H1 (cell line): ENCODE results near the gene BARX2. TPM values are rescaled to one million over a fixed set of nuclear protein-coding genes. Genes with fewer than 3 reads are reported as not detected.

Source experiments
- CTCF ChIA-PET: fragments of 300-600 bp; sonication (Branson Sonifier 250); formaldehyde crosslinking; loops from one replicate; lab custom pipeline; 2021; ENCODE audit not compliant: partially characterized antibody; lab: Charles Lee
- POLR2A ChIA-PET: fragments of 300-600 bp; sonication (Branson Sonifier 250); formaldehyde crosslinking; loops from one replicate; lab custom pipeline; 2021; ENCODE audit warnings: inconsistent platforms; ENCODE audit not compliant: partially characterized antibody; lab: Charles Lee
- DNase-seq, 2 experiments: peaks; one replicate each; pipeline versions ENCODE4 v3.0.0 to v3.0.0-alpha.2; 2010 to 2022; ENCODE audit warnings: low spot score in 2 of 2, low read depth in 1 of 2, mixed read lengths in 1 of 2
- FAIRE-seq: peaks from 2 replicates; lab custom pipeline; 2011; peaks lifted over from hg19 to GRCh38; lab: Jason Lieb, UNC
- H2AFZ ChIP-seq: 2 replicates; pipeline ENCODE4 v1.8.1; 2012; ENCODE audit warnings: low read length, inconsistent platforms
- H2AK5ac ChIP-seq: 2 replicates; pipeline ENCODE4 v1.6.1; 2013; ENCODE audit warnings: low read depth, low read length
- H2BK120ac ChIP-seq: replicated peaks from 2 replicates; pipeline ENCODE3; 2013; ENCODE audit warnings: low read depth, low read length, inconsistent platforms
- H2BK12ac ChIP-seq: 2 replicates; pipeline ENCODE4 v1.6.1; 2013; ENCODE audit warnings: low read depth, low read length
- H2BK15ac ChIP-seq: 2 replicates; pipeline ENCODE4 v1.6.1; 2013; ENCODE audit warnings: low read length
- H2BK20ac ChIP-seq: 2 replicates; pipeline ENCODE4 v1.6.1; 2013; ENCODE audit warnings: low read length
- H2BK5ac ChIP-seq: 2 replicates; pipeline ENCODE4 v1.6.1; 2013; ENCODE audit warnings: low read depth, low read length
- H3K14ac ChIP-seq: 2 replicates; pipeline ENCODE4 v1.6.1; 2013; ENCODE audit warnings: inconsistent platforms; ENCODE audit not compliant: insufficient read length
- H3K18ac ChIP-seq: 2 replicates; pipeline ENCODE4 v1.6.1; 2013; ENCODE audit warnings: low read length; ENCODE audit errors: extremely low read depth
- H3K23ac ChIP-seq: 2 replicates; pipeline ENCODE4 v1.6.1; 2013; ENCODE audit warnings: inconsistent platforms; ENCODE audit not compliant: insufficient read length
- H3K23me2 ChIP-seq: 2 replicates; pipeline ENCODE4 v1.6.1; 2013; ENCODE audit warnings: low read depth, low read length
- H3K27ac ChIP-seq: 2 replicates; pipeline ENCODE4 v1.6.1; 2011; ENCODE audit warnings: low read depth, low read length, inconsistent platforms
- H3K27me3 ChIP-seq, 4 experiments: replicated peaks in 1 of 4; 1 replicate in 1 of 4; 2 replicates in 3 of 4; pipeline versions ENCODE4 v1.6.1 to v1.8.1; 2011 to 2013; ENCODE audit warnings: low read length in 3 of 4, mild to moderate bottlenecking in 3 of 4, inconsistent platforms in 2 of 4, mixed read lengths in 2 of 4, moderate library complexity in 1 of 4; ENCODE audit not compliant: control insufficient read depth in 3 of 4, insufficient read depth in 3 of 4; ENCODE audit errors: extremely low read depth in 1 of 4
- H3K36me3 ChIP-seq, 4 experiments: 2 replicates each; pipeline versions ENCODE4 v1.6.1 to v1.8.1; 2011 to 2013; ENCODE audit warnings: mild to moderate bottlenecking in 4 of 4, low read length in 3 of 4, moderate library complexity in 2 of 4, control low read depth in 1 of 4, inconsistent platforms in 1 of 4; ENCODE audit not compliant: insufficient read depth in 4 of 4, control insufficient read depth in 2 of 4
- H3K4ac ChIP-seq: replicated peaks from 2 replicates; pipeline ENCODE3; 2013; ENCODE audit warnings: low read length, low read depth, mixed read lengths, inconsistent platforms; ENCODE audit not compliant: insufficient read length
- H3K4me1 ChIP-seq, 4 experiments: replicated peaks in 1 of 4; 1 replicate in 1 of 4; 2 replicates in 3 of 4; pipeline versions ENCODE4 v1.6.1 to v1.8.1; 2011 to 2013; ENCODE audit warnings: low read length in 3 of 4, inconsistent platforms in 2 of 4, mixed read lengths in 1 of 4; ENCODE audit not compliant: insufficient read depth in 4 of 4, control insufficient read depth in 3 of 4
- H3K4me2 ChIP-seq, 2 experiments: 2 replicates each; pipeline versions ENCODE4 v1.6.1 to v1.8.1; 2011 to 2013; ENCODE audit warnings: low read depth in 2 of 2, low read length in 2 of 2, control low read depth in 1 of 2, inconsistent platforms in 1 of 2, mild to moderate bottlenecking in 1 of 2; ENCODE audit not compliant: insufficient read depth in 1 of 2
- H3K4me3 ChIP-seq, 4 experiments: fragments of 200-600, 300-600 bp in 1 of 4; sonication (generic), shearing (Covaris generic), sonication (Bioruptor Twin) in 1 of 4; 2 replicates each; pipeline versions ENCODE4 v1.5.1 to v1.8.1; 2011 to 2016; ENCODE audit warnings: low read length in 4 of 4, low read depth in 3 of 4, control low read depth in 2 of 4, inconsistent platforms in 2 of 4, mild to moderate bottlenecking in 2 of 4, mixed read lengths in 1 of 4, moderate library complexity in 1 of 4; ENCODE audit not compliant: insufficient read depth in 2 of 4; ENCODE audit errors: extremely low read depth in 1 of 4
- H3K56ac ChIP-seq: replicated peaks from 2 replicates; pipeline ENCODE3; 2013; ENCODE audit warnings: low read depth, mild to moderate bottlenecking, mixed read lengths, low read length, inconsistent platforms; ENCODE audit not compliant: insufficient read length
- H3K79me1 ChIP-seq: 2 replicates; pipeline ENCODE4 v1.6.1; 2013; ENCODE audit warnings: low read depth, low read length, control low read depth
- H3K79me2 ChIP-seq, 2 experiments: 2 replicates each; pipeline versions ENCODE4 v1.6.1 to v1.8.1; 2012 to 2013; ENCODE audit warnings: low read length in 2 of 2, mild to moderate bottlenecking in 2 of 2, inconsistent platforms in 1 of 2; ENCODE audit not compliant: insufficient read depth in 2 of 2, control insufficient read depth in 1 of 2
- H3K9ac ChIP-seq, 4 experiments: replicated peaks in 1 of 4; 1 replicate in 1 of 4; 2 replicates in 3 of 4; pipeline versions ENCODE4 v1.6.1 to v1.8.1; 2011 to 2013; ENCODE audit warnings: low read depth in 3 of 4, low read length in 3 of 4, control low read depth in 2 of 4, mild to moderate bottlenecking in 2 of 4, moderate library complexity in 2 of 4, inconsistent platforms in 1 of 4; ENCODE audit errors: extremely low read depth in 1 of 4
- H3K9me3 ChIP-seq, 2 experiments: 2 replicates each; pipeline versions ENCODE4 v1.6.1 to v1.8.1; 2012 to 2013; ENCODE audit warnings: mild to moderate bottlenecking in 2 of 2, moderate library complexity in 2 of 2, control low read depth in 1 of 2, inconsistent platforms in 1 of 2, low read depth in 1 of 2, low read length in 1 of 2, mixed read lengths in 1 of 2; ENCODE audit not compliant: insufficient read depth in 2 of 2
- H4K20me1 ChIP-seq, 2 experiments: replicated peaks in 1 of 2; 2 replicates each; pipeline versions ENCODE3 to v1.8.1; 2011 to 2013; ENCODE audit warnings: inconsistent platforms in 2 of 2, low read length in 2 of 2, mild to moderate bottlenecking in 1 of 2; ENCODE audit not compliant: insufficient read depth in 2 of 2, control insufficient read depth in 1 of 2
- H4K5ac ChIP-seq: 2 replicates; pipeline ENCODE4 v1.6.1; 2013; ENCODE audit warnings: low read length, low read depth, mixed read lengths, inconsistent platforms; ENCODE audit not compliant: insufficient read length
- H4K8ac ChIP-seq: 2 replicates; pipeline ENCODE4 v1.8.0; 2013; ENCODE audit warnings: mild to moderate bottlenecking, moderate library complexity, low read length, inconsistent platforms; ENCODE audit not compliant: insufficient read depth; ENCODE audit errors: extremely low read depth
- H4K91ac ChIP-seq: replicated peaks from 2 replicates; pipeline ENCODE3; 2013; ENCODE audit warnings: low read length, mixed read lengths, inconsistent platforms; ENCODE audit not compliant: insufficient read length
- ATF2 ChIP-seq: IDR thresholded peaks from 2 replicates; pipeline ENCODE4 v1.6.1; 2012; ENCODE audit warnings: low read length, inconsistent platforms
- BACH1 ChIP-seq: IDR thresholded peaks from 2 replicates; pipeline ENCODE4 v1.6.1; 2012; ENCODE audit warnings: low read length, improper control_type of control experiment
- CBX5 ChIP-seq: fragments of 300-800, 300-1000 bp; sonication (generic); IDR thresholded peaks from 2 replicates; pipeline ENCODE4 v1.7.1; 2016; ENCODE audit warnings: antibody characterized with exemption, low read length, low read depth
- E2F6 ChIP-seq: IDR thresholded peaks from 2 replicates; pipeline ENCODE4 v1.6.1; 2012; ENCODE audit warnings: inconsistent platforms
- EGR1 ChIP-seq: IDR thresholded peaks from 2 replicates; pipeline ENCODE4 v1.6.1; 2011; ENCODE audit warnings: low read depth, low read length, borderline replicate concordance
- GABPA ChIP-seq: IDR thresholded peaks from 2 replicates; pipeline ENCODE4 v1.6.1; 2011; ENCODE audit warnings: mild to moderate bottlenecking, low read length, moderate library complexity, borderline replicate concordance; ENCODE audit not compliant: insufficient read depth
- GTF2F1 ChIP-seq: IDR thresholded peaks from 2 replicates; pipeline ENCODE4 v1.6.1; 2012; ENCODE audit warnings: low read depth, low read length, improper control_type of control experiment, borderline replicate concordance
- HDAC2 ChIP-seq, 2 experiments: fragments of 300-600 bp in 1 of 2; sonication (generic) in 1 of 2; IDR thresholded peaks; 2 replicates each; pipeline ENCODE4 v1.6.1; 2011 to 2012; ENCODE audit warnings: low read depth in 2 of 2, low read length in 2 of 2, mild to moderate bottlenecking in 2 of 2, moderate library complexity in 2 of 2, borderline replicate concordance in 1 of 2, inconsistent platforms in 1 of 2
- JUN ChIP-seq: IDR thresholded peaks from 2 replicates; pipeline ENCODE4 v1.6.1; 2011; ENCODE audit warnings: low read depth, mild to moderate bottlenecking, improper control_type of control experiment, low read length
- MAFK ChIP-seq: IDR thresholded peaks from 2 replicates; pipeline ENCODE4 v1.6.1; 2012; ENCODE audit warnings: low read depth, mild to moderate bottlenecking, improper control_type of control experiment, low read length
- SAP30 ChIP-seq: fragments of 300-600 bp; sonication (generic); IDR thresholded peaks from 2 replicates; pipeline ENCODE4 v1.7.1; 2012; ENCODE audit warnings: low read length, moderate library complexity, mild to moderate bottlenecking, inconsistent platforms; ENCODE audit not compliant: insufficient read depth, insufficient replicate concordance
- YY1 ChIP-seq: IDR thresholded peaks from 2 replicates; pipeline ENCODE4 v1.6.1; 2011; ENCODE audit warnings: low read depth, mild to moderate bottlenecking, low read length
- WGBS, 2 experiments: shearing (Covaris generic) in 1 of 2; methylation state at CpG; one replicate each; pipeline versions ENCODE4 v1.1.6 to v1.1.7; 2013 to 2015; ENCODE audit warnings: low lambda C conversion rate in 2 of 2, mixed read lengths in 2 of 2, inconsistent platforms in 1 of 2, low coverage in 1 of 2, missing lambda C conversion rate in 1 of 2; ENCODE audit not compliant: insufficient replicate concordance in 2 of 2, insufficient coverage in 1 of 2, insufficient read length in 1 of 2; ENCODE audit errors: extremely low coverage in 1 of 2, missing lambda C conversion rate in 1 of 2; 5-methylcytosine and 5-hydroxymethylcytosine counted together
- polyA plus RNA-seq, 7 experiments: library from polyadenylated mRNA; depleted of rRNA in 3 of 7; stranded (reverse) in 5 of 7; unstranded in 2 of 7; fragments of >200 nt in 5 of 7; fragments of 200-250 nt in 2 of 7; gene quantifications; 1 replicate in 5 of 7; 2 replicates in 1 of 7; 4 replicates in 1 of 7; pipeline versions ENCODE4 v1.2.1 to v1.2.3, GENCODE V29; 2011 to 2013; ENCODE audit warnings: missing spikeins in 2 of 7, mixed read lengths in 2 of 7
- total RNA-seq: library from RNA; stranded (reverse); fragmentation: NEBNext Ultra II Directional; extraction: Animal tissue kit (Norgen Biotek cat#: 25700); gene quantifications from 2 replicates; pipeline ENCODE4 v1.2.1, GENCODE V29; 2021

BARX2 gene
- total and polyA plus RNA-seq, 2 of the 8 experiments (the other 6 are each of a cell fraction or from before 2014, with no cell fraction given): not detected

GRCh38 chr11:129395883-129396282 lies 20.2 kb downstream of the BARX2 start:
- H4K91ac ChIP-seq: no peak overlapping the region
- WGBS, 2 experiments: 95% methylated on average over 7 of the region's 7 CpGs; no CpG with 5 or more reads in 1 of the 2 experiments
- no peaks in the 10 kb centered on the region for H3K9me3 ChIP-seq
- H2AK5ac ChIP-seq: no peak overlapping the region
- H4K5ac ChIP-seq: no peak overlapping the region
- H2BK12ac ChIP-seq: no peak overlapping the region
- H3K23ac ChIP-seq: no peak overlapping the region
- no peak overlapping the region for H3K18ac ChIP-seq
- H3K36me3 ChIP-seq: no peaks in the 10 kb centered on the region
- no peaks in the 10 kb centered on the region for H4K20me1 ChIP-seq
- POLR2A ChIA-PET: no interaction called here
- H3K79me2 ChIP-seq: no peaks in the 10 kb centered on the region
- H3K56ac ChIP-seq: no peak overlapping the region
- no peaks in the 10 kb centered on the region for H3K27me3 ChIP-seq
- no peaks in the 10 kb centered on the region for H3K23me2 ChIP-seq
- no peak overlapping the region for H2AFZ ChIP-seq
- H3K27ac ChIP-seq: no peak overlapping the region
- TF ChIP-seq EGR1 (no peak), CBX5 (no peak), ATF2 (no peak), HDAC2 (IDR thresholded peaks at IDR 0.05; ENCODE audit: borderline replicate concordance in 1 of 2, low read depth in 2 of 2, low read length in 2 of 2) (no peak), YY1 (no peak), GTF2F1 (no peak), JUN (no peak), GABPA (no peak), SAP30 (no peak), BACH1 (no peak), E2F6 (no peak), MAFK (no peak)
- no peak overlapping the region for H2BK15ac ChIP-seq
- H3K14ac ChIP-seq: no peak overlapping the region
- no peak overlapping the region for H2BK5ac ChIP-seq
- H4K8ac ChIP-seq: no peak overlapping the region
- H3K9ac ChIP-seq: no peak overlapping the region
- no peak overlapping the region for H3K4me2 ChIP-seq
- FAIRE-seq (no peak), DNase-seq (no peak)
- H2BK120ac ChIP-seq: no peak overlapping the region
- no peak overlapping the region for H3K4me3 ChIP-seq
- CTCF ChIA-PET: interaction anchor here (0.8 to 3.0 kb wide), 9 partner anchors 9 to 347 kb away, joined by 3 to 11 read pairs (median 4); no protein-coding TSS in a partner anchor
- no peaks in the 10 kb centered on the region for H3K4me1 ChIP-seq
- H3K79me1 ChIP-seq: no peaks in the 10 kb centered on the region
- H3K4ac ChIP-seq: no peak overlapping the region
- H2BK20ac ChIP-seq: no peak overlapping the region
